Loucy (cell line): Measurements from ENCODE around the gene NDUFS4.

Experiments used
- H2AFZ ChIP-seq: fragments of 200-600 bp; sonication (generic); 2 replicates; pipeline ENCODE4 v1.6.0; 2016; ENCODE audit warnings: antibody characterized with exemption, mild to moderate bottlenecking, low read length, moderate library complexity
- H3F3A ChIP-seq: fragments of 200-600 bp; 2 replicates; pipeline ENCODE4 v1.6.0; 2016; ENCODE audit warnings: antibody characterized with exemption, low read depth, mild to moderate bottlenecking
- H3K27me3 ChIP-seq: fragments of 200-600 bp; sonication (generic); 2 replicates; pipeline ENCODE4 v1.6.1; 2014; ENCODE audit warnings: low read length, mild to moderate bottlenecking; ENCODE audit not compliant: insufficient read depth, poor library complexity, severe bottlenecking
- H3K36me3 ChIP-seq: fragments of 200-600 bp; sonication (generic); 2 replicates; pipeline ENCODE4 v1.6.1; 2016; ENCODE audit warnings: low read length; ENCODE audit not compliant: insufficient read depth
- H3K4me1 ChIP-seq: fragments of 200-600 bp; sonication (generic); 2 replicates; pipeline ENCODE4 v1.5.1; 2014; ENCODE audit warnings: low read length, mild to moderate bottlenecking; ENCODE audit not compliant: insufficient read depth, poor library complexity, severe bottlenecking
- H3K4me2 ChIP-seq: fragments of 200-600 bp; sonication (generic); 2 replicates; pipeline ENCODE4 v1.6.0; 2014; ENCODE audit warnings: antibody characterized with exemption, low read length, low read depth, mild to moderate bottlenecking; ENCODE audit not compliant: poor library complexity, severe bottlenecking
- H3K4me3 ChIP-seq: fragments of 200-600 bp; sonication (generic); 2 replicates; pipeline ENCODE4 v1.5.1; 2014; ENCODE audit warnings: low read length, mild to moderate bottlenecking, mixed read lengths; ENCODE audit not compliant: poor library complexity, severe bottlenecking
- H3K79me2 ChIP-seq: fragments of 200-600 bp; sonication (generic); 2 replicates; pipeline ENCODE4 v1.6.1; 2014; ENCODE audit warnings: low read length; ENCODE audit not compliant: insufficient read depth
- H3K9ac ChIP-seq: fragments of 200-600 bp; sonication (generic); 2 replicates; pipeline ENCODE4 v1.6.0; 2014; ENCODE audit warnings: mild to moderate bottlenecking, low read depth, low read length, moderate library complexity; ENCODE audit not compliant: poor library complexity, severe bottlenecking
- H3K9me2 ChIP-seq: fragments of 200-600 bp; sonication (generic); replicated peaks from 2 replicates; pipeline ENCODE4 v1.6.1; 2016; ENCODE audit warnings: low read depth, low read length, mixed read lengths
- H3K9me3 ChIP-seq: fragments of 200-600 bp; sonication (generic); 2 replicates; pipeline ENCODE4 v1.6.1; 2014; ENCODE audit warnings: mild to moderate bottlenecking, antibody characterized with exemption, low read length, low read depth; ENCODE audit not compliant: insufficient read depth
- H4K20me1 ChIP-seq: fragments of 200-600 bp; sonication (generic); 2 replicates; pipeline ENCODE4 v1.6.0; 2014; ENCODE audit warnings: antibody characterized with exemption, low read length, mild to moderate bottlenecking; ENCODE audit not compliant: insufficient read depth, poor library complexity, severe bottlenecking
- CTCF ChIP-seq: fragments of 200-600 bp; sonication (generic); conservative IDR thresholded peaks from 2 replicates; pipeline ENCODE4 v1.5.1; 2014; ENCODE audit warnings: mild to moderate bottlenecking, antibody characterized with exemption, low read length
- EZH2phosphoT487 ChIP-seq: fragments of 200-600 bp; IDR thresholded peaks from 2 replicates; pipeline ENCODE4 v1.6.1; 2018; ENCODE audit warnings: antibody characterized with exemption, mild to moderate bottlenecking, moderate library complexity, borderline replicate concordance

The NDUFS4 gene

GRCh38 chr5:53667621-53668020 is 107.2 kb downstream of the NDUFS4 start:
- Histone ChIP-seq H3F3A (no peaks in the 10 kb centered on the region), H3K4me1 (no peaks in the 10 kb centered on the region)
- TF ChIP-seq CTCF (no peak), EZH2phosphoT487 (no peak)

DNA sequence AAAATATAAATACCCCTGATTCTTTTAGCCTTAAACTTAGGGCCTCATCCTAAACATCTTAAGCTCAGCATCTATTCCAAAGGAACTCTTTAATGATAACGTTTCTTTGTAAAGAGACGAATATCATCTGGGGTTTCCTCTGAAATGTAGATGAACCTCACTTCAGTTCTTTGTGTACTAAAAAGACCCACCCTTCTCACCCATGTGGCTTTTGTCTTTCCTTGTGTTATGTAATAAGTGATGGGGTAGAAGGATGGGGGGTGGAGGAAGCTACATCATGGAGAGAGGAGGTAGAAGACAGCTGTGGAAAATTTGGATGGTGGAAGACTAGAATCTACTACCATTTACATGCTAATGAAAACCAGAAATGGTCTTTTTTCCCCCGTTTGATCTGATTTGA is 111.0 kb downstream of the NDUFS4 start:
- no peaks in the 10 kb centered on the region for H3K9me3 ChIP-seq
- H3K79me2 ChIP-seq = no peaks in the 10 kb centered on the region
- no peaks in the 10 kb centered on the region for H3K4me1 ChIP-seq
- H3K36me3 ChIP-seq = peaks cover 12% of the 10 kb centered on the region
- H3K9ac ChIP-seq = no peak overlapping the region
- H3K9me2 ChIP-seq = no peaks in the 10 kb centered on the region
- H3F3A ChIP-seq = no peaks in the 10 kb centered on the region
- H4K20me1 ChIP-seq = no peaks in the 10 kb centered on the region
- no peak overlapping the region for H2AFZ ChIP-seq
- no peak overlapping the region for H3K4me2 ChIP-seq
- H3K27me3 ChIP-seq = no peaks in the 10 kb centered on the region
- no peak overlapping the region for H3K4me3 ChIP-seq
- no peak for TF ChIP-seq CTCF
- no peak for TF ChIP-seq EZH2phosphoT487

More at GRCh38 chr5:53667621-53668020, 107.2 kb downstream of the NDUFS4 start:
- Histone ChIP-seq H3K9ac (no peak overlapping the region), H2AFZ (no peak overlapping the region), H3K4me3 (no peak overlapping the region), H3K36me3 (peaks cover 19% of the 10 kb centered on the region), H3K9me3 (no peaks in the 10 kb centered on the region), H3K79me2 (no peaks in the 10 kb centered on the region), H3K9me2 (no peaks in the 10 kb centered on the region), H3K4me2 (no peak overlapping the region), H4K20me1 (no peaks in the 10 kb centered on the region), H3K27me3 (no peaks in the 10 kb centered on the region)

DNA sequence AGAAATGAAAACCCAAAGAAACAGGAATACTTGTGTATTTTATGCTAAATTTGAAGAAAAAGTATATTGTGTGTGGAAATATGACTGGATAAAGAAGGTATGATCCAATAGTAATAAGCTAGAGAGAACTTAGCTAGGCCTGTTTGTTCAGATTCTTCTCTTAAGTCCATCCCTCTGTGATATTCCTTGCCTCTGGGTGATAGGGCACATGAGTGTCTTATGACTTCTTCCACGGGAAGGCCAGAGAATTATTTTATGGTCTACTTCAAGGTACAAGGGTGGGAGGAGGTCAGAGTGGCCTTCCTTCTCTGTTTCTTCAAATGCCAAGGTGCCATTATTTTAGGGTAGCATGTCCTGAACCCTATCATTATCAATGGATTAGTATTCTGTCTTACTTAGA is 113.7 kb downstream of the NDUFS4 start:
- Histone ChIP-seq H3K79me2 (no peaks in the 10 kb centered on the region), H3K4me1 (no peaks in the 10 kb centered on the region), H2AFZ (no peak overlapping the region), H3F3A (no peaks in the 10 kb centered on the region), H3K9ac (no peak overlapping the region), H3K4me2 (no peak overlapping the region), H3K27me3 (no peaks in the 10 kb centered on the region), H3K36me3 (peaks cover 4% of the 10 kb centered on the region; the same call in 1 of the 2 replicates), H3K4me3 (no peak overlapping the region), H4K20me1 (no peaks in the 10 kb centered on the region), H3K9me2 (no peaks in the 10 kb centered on the region), H3K9me3 (no peaks in the 10 kb centered on the region)
- TF ChIP-seq CTCF (no peak), EZH2phosphoT487 (no peak)
